HepG2 (cell line): ENCODE results near the gene WDCP. TPM values are rescaled to one million over a fixed set of nuclear protein-coding genes. Genes with fewer than 3 reads are reported as not detected.
A peak's percentile ranks its signal among the peaks of the same experiment; 100 is the strongest.

Experiments
- BCL6 ChIP-seq: IDR thresholded peaks from 2 replicates; pipeline ENCODE4 v1.6.1; 2016; ENCODE audit warnings: missing genetic modification reagents, missing compliant biosample characterization
- FOXP4 ChIP-seq: sonication (generic); formaldehyde crosslinking; IDR thresholded peaks from 2 replicates; pipeline ENCODE4 v1.4.0; 2020; ENCODE audit warnings: missing genetic modification reagents
- GRHL1 ChIP-seq: sonication (generic); formaldehyde crosslinking; conservative IDR thresholded peaks from 2 replicates; pipeline ENCODE4 v1.8.0; 2022; ENCODE audit warnings: missing genetic modification reagents
- KMT2B ChIP-seq: IDR thresholded peaks from 2 replicates; pipeline ENCODE4 v1.6.1; 2016; ENCODE audit warnings: missing genetic modification reagents, missing compliant biosample characterization
- PHF8 ChIP-seq: sonication (generic); formaldehyde crosslinking; IDR thresholded peaks from 2 replicates; pipeline ENCODE4 v1.5.0; 2020; ENCODE audit warnings: missing genetic modification reagents
- RBFOX2 ChIP-seq: fragments of 200-400 bp; formaldehyde crosslinking; IDR thresholded peaks from 2 replicates; pipeline ENCODE4 v1.6.1; 2017; ENCODE audit warnings: low read depth, mild to moderate bottlenecking, low read length
- SAP130 ChIP-seq: IDR thresholded peaks from 2 replicates; pipeline ENCODE4 v1.6.1; 2016; ENCODE audit warnings: low read depth
- SMARCC2 ChIP-seq: fragments of 450-650 bp; IDR thresholded peaks from 2 replicates; pipeline ENCODE4 v1.6.1; 2017; ENCODE audit warnings: antibody characterized with exemption, mild to moderate bottlenecking
- SMARCE1 ChIP-seq: fragments of 450-650 bp; IDR thresholded peaks from 2 replicates; pipeline ENCODE4 v1.6.1; 2017; ENCODE audit warnings: borderline replicate concordance
- TGIF2 ChIP-seq: IDR thresholded peaks from 2 replicates; pipeline ENCODE4 v1.6.1; 2016; ENCODE audit warnings: control low read depth, missing compliant biosample characterization
- ZBTB2 ChIP-seq: sonication (generic); formaldehyde crosslinking; IDR thresholded peaks from 2 replicates; pipeline ENCODE4 v1.8.0; 2022; ENCODE audit warnings: low read depth, missing genetic modification reagents
- ZBTB21 ChIP-seq: sonication (generic); formaldehyde crosslinking; IDR thresholded peaks from 2 replicates; pipeline ENCODE4 v1.4.0; 2020; ENCODE audit warnings: missing genetic modification reagents
- ZBTB3 ChIP-seq: sonication (generic); formaldehyde crosslinking; IDR thresholded peaks from 2 replicates; pipeline ENCODE4 v1.4.0; 2020; ENCODE audit warnings: low read depth, mild to moderate bottlenecking, moderate library complexity, missing genetic modification reagents, borderline replicate concordance
- ZFY ChIP-seq: sonication (generic); formaldehyde crosslinking; IDR thresholded peaks from 2 replicates; pipeline ENCODE4 v1.4.0; 2020; ENCODE audit warnings: missing genetic modification reagents
- ZMAT5 ChIP-seq: sonication (generic); formaldehyde crosslinking; IDR thresholded peaks from 2 replicates; pipeline ENCODE4 v1.5.0; 2020; ENCODE audit warnings: mild to moderate bottlenecking, low read depth, missing genetic modification reagents, borderline replicate concordance
- ZNF207 ChIP-seq: fragments of 450-650 bp; IDR thresholded peaks from 2 replicates; pipeline ENCODE4 v1.6.1; 2016; ENCODE audit warnings: antibody characterized with exemption, borderline replicate concordance
- ZNF329 ChIP-seq: sonication (generic); formaldehyde crosslinking; IDR thresholded peaks from 2 replicates; pipeline ENCODE4 v1.9.0; 2021; ENCODE audit warnings: low read depth, mild to moderate bottlenecking, missing genetic modification reagents
- ZNF567 ChIP-seq: sonication (generic); formaldehyde crosslinking; IDR thresholded peaks from 2 replicates; pipeline ENCODE4 v1.8.1; 2023; ENCODE audit warnings: mild to moderate bottlenecking, missing genetic modification reagents, borderline replicate concordance
- ZNF639 ChIP-seq: conservative IDR thresholded peaks from 2 replicates; pipeline ENCODE4 v1.6.1; 2018; ENCODE audit warnings: missing genetic modification reagents
- ZNF652 ChIP-seq: IDR thresholded peaks from 2 replicates; pipeline ENCODE4 v1.6.1; 2016; ENCODE audit warnings: low read depth, borderline replicate concordance
- ZNF7 ChIP-seq: IDR thresholded peaks from 2 replicates; pipeline ENCODE4 v1.6.1; 2016; ENCODE audit warnings: missing biosample characterization, missing genetic modification reagents
- ZNF772 ChIP-seq: sonication (generic); formaldehyde crosslinking; IDR thresholded peaks from 2 replicates; pipeline ENCODE4 v1.5.0; 2020; ENCODE audit warnings: mild to moderate bottlenecking, missing genetic modification reagents
- ZNF773 ChIP-seq: sonication (generic); formaldehyde crosslinking; IDR thresholded peaks from 2 replicates; pipeline ENCODE4 v1.4.0; 2020; ENCODE audit warnings: missing genetic modification reagents, borderline replicate concordance
- ZZZ3 ChIP-seq: sonication (generic); formaldehyde crosslinking; IDR thresholded peaks from 2 replicates; pipeline ENCODE4 v1.4.0; 2020; ENCODE audit warnings: missing genetic modification reagents, mild to moderate bottlenecking, borderline replicate concordance
- polyA plus RNA-seq, 8 experiments: library from polyadenylated mRNA; depleted of rRNA in 3 of 8; stranded (reverse) in 7 of 8; unstranded in 1 of 8; fragments of >200 nt; fragmentation: Illumina TruSeq in 4 of 8; extraction: Trizol in 4 of 8; gene quantifications; 2 replicates each; pipeline versions ENCODE4 v1.2.1 to v1.2.3, GENCODE V29; 2011 to 2016; ENCODE audit warnings: low read depth in 4 of 8, missing spikeins in 1 of 8, mixed read lengths in 1 of 8; ENCODE audit not compliant: insufficient read depth in 1 of 8
- total RNA-seq, 5 experiments: library from RNA; depleted of rRNA; stranded (reverse); fragments of >200 nt; fragmentation: Illumina TruSeq; extraction: Trizol; gene quantifications; 2 replicates each; pipeline ENCODE4 v1.2.3, GENCODE V29; 2016; ENCODE audit warnings: low read depth in 1 of 5

WDCP gene
- total and polyA plus RNA-seq, 2 of the 13 experiments (the other 11 are each of a cell fraction or from before 2014, with no cell fraction given): 17.4 to 22.6 TPM

GRCh38 chr2:24084386-24085199 lies 37.4 kb upstream of the WDCP start, which contains the start of gene TP53I3 (continued):
- TF ChIP-seq ZNF329 (CRISPR knock-in tag): peak; percentile 28; the same call in 1 of the 2 replicates
- peak; percentile 84 for TF ChIP-seq PHF8 (CRISPR knock-in tag)
- no peak; the same call in 1 of the 2 replicates for TF ChIP-seq ZNF639 (CRISPR knock-in tag)
- peak; percentile 61 for TF ChIP-seq SAP130 (CRISPR knock-in tag)
- TF ChIP-seq ZMAT5 (CRISPR knock-in tag): no peak; the same call in 1 of the 2 replicates
- no peak for TF ChIP-seq ZNF207
- TF ChIP-seq ZNF567 (CRISPR knock-in tag): no peak; the same call in 1 of the 2 replicates
- TF ChIP-seq ZNF7 (CRISPR knock-in tag): no peak; the same call in 1 of the 2 replicates
- no peak for TF ChIP-seq FOXP4 (CRISPR knock-in tag)
- peak; percentile 81 for TF ChIP-seq ZFY (CRISPR knock-in tag)
- peak; percentile 89; the same call in 1 of the 2 replicates for TF ChIP-seq ZNF772
- no peak for TF ChIP-seq ZNF773 (CRISPR knock-in tag)
- no peak; the same call in 1 of the 2 replicates for TF ChIP-seq ZZZ3 (CRISPR knock-in tag)
- TF ChIP-seq SMARCC2: no peak
- peak; percentile 92 for TF ChIP-seq RBFOX2
- TF ChIP-seq GRHL1 (CRISPR knock-in tag): no peak
- peak; percentile 45; the same call in 1 of the 2 replicates for TF ChIP-seq ZBTB2 (CRISPR knock-in tag)
- peak; percentile 28; the same call in 1 of the 2 replicates for TF ChIP-seq KMT2B (CRISPR knock-in tag)
- no peak for TF ChIP-seq TGIF2
- TF ChIP-seq SMARCE1: no peak
- no peak for TF ChIP-seq ZNF652 (CRISPR knock-in tag)
- TF ChIP-seq ZBTB21: no peak
- TF ChIP-seq ZBTB3 (CRISPR knock-in tag): no peak
- TF ChIP-seq BCL6 (CRISPR knock-in tag): peak; percentile 31
